ENCODE measurements around the gene QSOX2. TPM values are rescaled to one million over a fixed set of nuclear protein-coding genes. Genes with fewer than 3 reads are reported as not detected.

QSOX2 gene
- total RNA-seq, 3 donors from 2014 or later (not counting 1 experiment from before 2014, with no cell fraction given): 10.8 to 16.7 (median 16.6) TPM

- Histone ChIP-seq H3K27ac (ENCODE audit: low read length) (no peak overlapping the region), H3K4me1 (ENCODE audit: control insufficient read depth, insufficient read depth, low read length) (no peaks in the 10 kb centered on the region), H3K36me3 (ENCODE audit: control insufficient read depth, insufficient read depth, low read length) (no peaks in the 10 kb centered on the region), H3K27me3 (ENCODE audit: control insufficient read depth, insufficient read depth, low read length) (peaks cover 36% of the 10 kb centered on the region), H3K4me3 (ENCODE audit: low read length) (no peak overlapping the region), H3K9me3 (ENCODE audit: control insufficient read depth, insufficient read depth, low read length) (no peaks in the 10 kb centered on the region)
- no peak for ATAC-seq
- Mint-ChIP-seq H3K4me3 (no peak overlapping the region), H3K4me1 (no peaks in the 10 kb centered on the region), H3K27me3 (ENCODE audit: low read depth in 2 of 2) (peaks cover 25 to 39% of the 10 kb centered on the region in 2 donors), H3K36me3 (no peaks in the 10 kb centered on the region), H3K27ac (no peak overlapping the region), H3K9me3 (no peaks in the 10 kb centered on the region)
- intact Hi-C loops (cut with micrococcal nuclease): no loop called here
- no peak for DNase-seq
- TF ChIP-seq CTCF (IDR thresholded peaks at IDR 0.05): no peak
- WGBS (ENCODE audit: insufficient coverage): 21% methylated on average over 4 of the region's 5 CpGs
These were observed 51.1 kb downstream of the QSOX2 start for GRCh38 chr9:136194540-136194939.

- Histone ChIP-seq H3K4me1 (ENCODE audit: control insufficient read depth, insufficient read depth, low read length) (no peaks in the 10 kb centered on the region), H3K4me3 (ENCODE audit: low read length) (no peak overlapping the region), H3K9me3 (ENCODE audit: control insufficient read depth, insufficient read depth, low read length) (no peaks in the 10 kb centered on the region), H3K27ac (ENCODE audit: low read length) (no peak overlapping the region), H3K27me3 (ENCODE audit: control insufficient read depth, insufficient read depth, low read length) (peaks cover 33% of the 10 kb centered on the region), H3K36me3 (ENCODE audit: control insufficient read depth, insufficient read depth, low read length) (no peaks in the 10 kb centered on the region)
- Mint-ChIP-seq H3K4me1 (no peaks in the 10 kb centered on the region), H3K27ac (no peak overlapping the region), H3K36me3 (no peaks in the 10 kb centered on the region), H3K4me3 (no peak overlapping the region), H3K27me3 (ENCODE audit: low read depth in 2 of 2) (peaks cover 25 to 35% of the 10 kb centered on the region in 2 donors), H3K9me3 (no peaks in the 10 kb centered on the region)
- intact Hi-C loops (cut with micrococcal nuclease): no loop called here
- 6% methylated on average over 40 of the region's 45 CpGs for WGBS (ENCODE audit: insufficient coverage)
- TF ChIP-seq CTCF (IDR thresholded peaks at IDR 0.05): no peak
- ATAC-seq (no peak), DNase-seq (no peak)
These were observed 51.7 kb downstream of the QSOX2 start for GRCh38 chr9:136193891-136194279.

GRCh38 chr9:136193127-136193890, 52.3 kb downstream of the QSOX2 start:
- intact Hi-C loops (cut with micrococcal nuclease): no loop called here
- ATAC-seq: no peak
- WGBS (ENCODE audit: insufficient coverage): 5% methylated on average over 96 of the region's 96 CpGs

More at GRCh38 chr9:136193127-136193890, 52.3 kb downstream of the QSOX2 start:
- Histone ChIP-seq H3K27ac (ENCODE audit: low read length) (no peak overlapping the region), H3K4me1 (ENCODE audit: control insufficient read depth, insufficient read depth, low read length) (no peaks in the 10 kb centered on the region), H3K27me3 (ENCODE audit: control insufficient read depth, insufficient read depth, low read length) (peaks cover 30% of the 10 kb centered on the region), H3K4me3 (ENCODE audit: low read length) (no peak overlapping the region), H3K36me3 (ENCODE audit: control insufficient read depth, insufficient read depth, low read length) (no peaks in the 10 kb centered on the region), H3K9me3 (ENCODE audit: control insufficient read depth, insufficient read depth, low read length) (no peaks in the 10 kb centered on the region)
- H3K4me1 Mint-ChIP-seq: no peaks in the 10 kb centered on the region
- no peak overlapping the region for H3K4me3 Mint-ChIP-seq
- H3K27ac Mint-ChIP-seq: no peak overlapping the region
- H3K36me3 Mint-ChIP-seq: no peaks in the 10 kb centered on the region
- H3K9me3 Mint-ChIP-seq: no peaks in the 10 kb centered on the region
- DNase-seq: no peak
- no peak for TF ChIP-seq CTCF (IDR thresholded peaks at IDR 0.05)
- peaks cover 25 to 35% of the 10 kb centered on the region in 2 donors for H3K27me3 Mint-ChIP-seq (ENCODE audit: low read depth in 2 of 2)
